Measurements from ENCODE around the gene SORCS2.

SORCS2 gene

GRCh38 chr4:7322166-7322991 is 130.0 kb downstream of the SORCS2 start:
- H3K27ac ChIP-seq, result no peak overlapping the region
- TF ChIP-seq CTCF (conservative IDR thresholded peaks at IDR 0.05), result no peak

DNA sequence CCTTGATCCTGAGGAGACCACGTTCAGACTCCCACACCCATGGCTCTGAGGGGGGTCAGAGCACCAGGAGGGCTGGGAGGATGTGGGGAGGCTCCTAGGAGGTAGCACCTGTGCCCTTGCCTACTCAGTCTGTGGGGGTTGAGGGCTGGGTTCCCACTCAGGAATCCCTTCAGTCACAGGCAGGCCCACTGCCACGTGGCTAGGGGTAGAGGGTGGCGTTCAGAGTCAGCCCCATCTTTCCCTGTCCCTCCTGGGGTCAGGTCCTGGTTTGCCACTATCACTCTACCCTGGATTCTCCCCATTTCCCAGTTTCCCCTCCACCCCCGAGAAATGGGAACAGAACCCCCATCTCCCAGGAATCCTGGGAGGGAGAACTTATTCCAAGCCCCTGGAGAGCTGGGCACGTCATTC is 131.1 kb downstream of the SORCS2 start:
- no peak for TF ChIP-seq CTCF (conservative IDR thresholded peaks at IDR 0.05)
- H3K27ac ChIP-seq, result no peak overlapping the region

DNA sequence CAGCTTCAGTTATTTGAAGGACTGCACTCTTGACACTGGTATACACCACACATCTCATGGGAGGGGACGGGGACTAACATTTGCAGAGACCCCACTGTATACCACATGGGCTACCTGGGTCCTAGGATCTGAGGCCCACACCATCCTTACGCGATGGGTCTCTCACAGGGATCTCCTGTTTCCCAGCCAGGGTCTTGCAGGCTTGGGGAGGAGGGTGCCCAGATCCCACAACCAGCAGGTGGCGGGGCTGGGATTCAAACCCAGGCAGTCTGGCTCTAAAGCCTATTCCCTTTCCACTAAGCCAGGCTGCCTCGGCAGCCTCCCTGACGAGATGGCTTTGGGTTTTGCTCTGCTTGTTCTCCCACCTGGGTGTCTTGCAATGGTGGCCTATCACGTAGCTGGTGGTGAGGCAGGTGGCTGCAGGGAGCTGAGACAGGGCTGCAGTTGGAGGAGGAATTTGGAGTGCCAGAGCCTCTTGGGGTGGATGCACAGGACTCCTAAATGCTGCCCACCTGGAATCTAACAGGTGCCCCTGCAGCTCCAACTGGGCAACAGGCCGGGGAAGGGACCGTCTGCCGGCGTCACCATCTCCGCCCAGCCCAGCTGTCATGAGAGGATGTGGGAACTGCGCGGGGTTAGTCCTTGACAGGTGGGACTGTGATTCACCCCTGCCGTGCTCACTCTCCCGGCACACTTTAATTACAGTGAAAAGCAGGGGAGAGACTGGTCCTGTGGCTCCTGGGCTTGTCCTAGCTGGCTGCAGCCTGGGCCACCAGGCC is 131.7 kb downstream of the SORCS2 start:
- no peak overlapping the region for H3K27ac ChIP-seq
- peak; percentile 16; the same call in 1 of the 2 replicates for TF ChIP-seq CTCF (conservative IDR thresholded peaks at IDR 0.05)

DNA sequence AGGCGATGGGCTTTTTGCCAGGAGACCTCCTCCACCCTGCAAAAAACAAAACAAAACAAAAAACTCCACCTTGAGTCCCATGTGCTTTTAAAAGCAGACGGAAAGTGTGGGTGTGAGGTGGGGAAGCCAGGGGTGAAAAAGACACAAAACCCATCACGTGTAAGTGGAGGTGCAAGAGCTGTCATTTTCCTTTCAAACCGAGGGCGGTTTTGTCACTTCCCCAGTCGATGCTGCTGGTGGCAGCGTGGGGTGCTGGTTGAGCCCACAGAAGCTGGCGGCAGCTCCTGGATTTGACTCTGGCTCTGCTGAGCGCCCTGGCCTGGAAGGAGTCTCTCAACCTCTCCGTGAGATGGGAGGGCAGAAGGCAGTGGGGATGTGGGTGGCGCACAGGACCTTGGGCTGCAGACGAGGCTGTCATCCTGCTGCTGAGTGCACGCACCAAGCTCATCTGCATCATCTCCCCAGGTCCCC is 132.3 kb downstream of the SORCS2 start:
- H3K27ac ChIP-seq, result no peak overlapping the region
- TF ChIP-seq CTCF (conservative IDR thresholded peaks at IDR 0.05), result no peak

- H3K27ac ChIP-seq, result no peak overlapping the region
- no peak for TF ChIP-seq CTCF (conservative IDR thresholded peaks at IDR 0.05)
Measured at GRCh38 chr4:7325541-7325940, 133.2 kb downstream of the SORCS2 start.

DNA sequence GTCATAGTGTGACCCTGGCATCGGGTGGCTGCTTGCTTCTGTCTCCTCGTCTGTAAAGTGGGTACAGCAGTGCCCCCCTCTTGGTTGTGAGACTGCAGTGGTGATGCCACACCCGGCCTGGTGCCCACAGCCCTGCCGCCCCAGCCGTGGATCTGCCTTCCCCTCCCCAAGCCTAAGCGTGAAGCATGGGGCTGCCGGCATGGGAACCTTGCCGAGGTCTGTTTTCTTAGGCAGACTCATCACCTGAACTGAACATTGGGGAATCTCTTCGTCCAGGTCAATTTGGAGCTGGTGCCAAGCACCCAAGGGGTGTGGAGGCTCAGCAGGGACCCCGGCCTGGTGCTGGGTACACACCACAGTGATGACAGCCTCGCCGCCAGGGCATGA is 134.0 kb downstream of the SORCS2 start:
- TF ChIP-seq CTCF (conservative IDR thresholded peaks at IDR 0.05), result no peak
- no peak overlapping the region for H3K27ac ChIP-seq

GRCh38 chr4:7326693-7327340 is 134.5 kb downstream of the SORCS2 start:
- TF ChIP-seq CTCF (conservative IDR thresholded peaks at IDR 0.05), result no peak
- no peak overlapping the region for H3K27ac ChIP-seq
